GM12878 (cell line): ENCODE data around the gene TSHZ3. TPM values are rescaled to one million over a fixed set of nuclear protein-coding genes. Genes with fewer than 3 reads are reported as not detected.

Experiments used
- ATAC-seq: fragments of 200-7000 bp; cut with Tn5 transposase; 3 replicates; pipeline ENCODE4 v1.9.1; 2020; ENCODE audit warnings: mild to moderate bottlenecking, moderate library complexity
- BruUV-seq: library from RNA; stranded (reverse); fragments of 400-500 nt; replicated peaks from 2 replicates; lab custom pipeline; 2021; lab: Mats Ljungman, UMichigan
- CTCF ChIA-PET: fragments of 300-600 bp; sonication (Branson Sonifier 250); formaldehyde crosslinking; extraction: SDS; loops from one replicate; lab custom pipeline; 2021; ENCODE audit warnings: inconsistent platforms; lab: Yijun Ruan, JAX
- POLR2A ChIA-PET: fragments of 350-600 bp; formaldehyde crosslinking; extraction: SDS; loops from one replicate; lab custom pipeline; 2021; ENCODE audit warnings: inconsistent platforms; lab: Charles Lee
- RAD21 ChIA-PET: fragments of 300-600 bp; sonication (Branson Sonifier 250); formaldehyde crosslinking; loops from one replicate; lab custom pipeline; 2023; ENCODE audit warnings: antibody characterized with exemption; ENCODE audit not compliant: unreplicated experiment; lab: Charles Lee
- SMC1A ChIA-PET: fragments of 300-600 bp; sonication (Branson Sonifier 250); formaldehyde crosslinking; loops from one replicate; lab custom pipeline; 2023; ENCODE audit not compliant: unreplicated experiment, uncharacterized antibody; lab: Charles Lee
- DNase-seq: peaks from one replicate; pipeline ENCODE4 v3.0.0-alpha.2; 2011; ENCODE audit warnings: low read depth, low spot score
- FAIRE-seq: peaks from 3 replicates; lab custom pipeline; 2011; peaks lifted over from hg19 to GRCh38; lab: Jason Lieb, UNC
- H2AFZ ChIP-seq: 2 replicates; pipeline ENCODE4 v1.6.0; 2011; ENCODE audit warnings: low read depth, low read length, control low read depth; ENCODE audit not compliant: control insufficient read depth
- H3K27ac ChIP-seq: 2 replicates; pipeline ENCODE4 v1.5.1; 2011; ENCODE audit warnings: control low read depth; ENCODE audit not compliant: control insufficient read depth, insufficient read depth
- H3K27me3 ChIP-seq, 2 experiments: replicated peaks in 1 of 2; 2 replicates each; pipeline versions ENCODE4 v1.6.0 to v1.6.1; 2011; ENCODE audit warnings: low read length in 1 of 2; ENCODE audit not compliant: control insufficient read depth in 2 of 2, insufficient read depth in 2 of 2
- H3K36me3 ChIP-seq, 2 experiments: 2 replicates each; pipeline ENCODE4 v1.5.1; 2011; ENCODE audit warnings: low read length in 1 of 2; ENCODE audit not compliant: control insufficient read depth in 2 of 2, insufficient read depth in 2 of 2
- H3K4me1 ChIP-seq: 2 replicates; pipeline ENCODE4 v1.6.1; 2011; ENCODE audit warnings: mild to moderate bottlenecking, low read length, moderate library complexity, mixed read lengths; ENCODE audit not compliant: control insufficient read depth, insufficient read depth
- H3K4me2 ChIP-seq: 2 replicates; pipeline ENCODE4 v1.6.0; 2011; ENCODE audit warnings: control low read depth; ENCODE audit not compliant: control insufficient read depth, insufficient read depth
- H3K4me3 ChIP-seq: fragments of 200-600 bp; sonication (generic); 2 replicates; pipeline ENCODE4 v1.5.1; 2016
- H3K79me2 ChIP-seq: 2 replicates; pipeline ENCODE4 v1.6.0; 2011; ENCODE audit warnings: low read length; ENCODE audit not compliant: control insufficient read depth, insufficient read depth
- H3K9ac ChIP-seq: 2 replicates; pipeline ENCODE4 v1.8.0; 2011; ENCODE audit warnings: low read length, control low read depth, mixed read lengths; ENCODE audit not compliant: control insufficient read depth, insufficient read depth
- H3K9me3 ChIP-seq: replicated peaks from 3 replicates; pipeline ENCODE4 v1.5.1; 2011; ENCODE audit warnings: mild to moderate bottlenecking, low read length; ENCODE audit not compliant: control insufficient read depth, insufficient read depth
- H4K20me1 ChIP-seq: 2 replicates; pipeline ENCODE4 v1.6.0; 2011; ENCODE audit not compliant: control insufficient read depth, insufficient read depth
- BACH1 ChIP-seq: fragments of 450-650 bp; IDR thresholded peaks from 2 replicates; pipeline ENCODE4 v1.6.1; 2017; ENCODE audit warnings: mild to moderate bottlenecking, borderline replicate concordance
- EED ChIP-seq: sonication (generic); IDR thresholded peaks from 2 replicates; pipeline ENCODE4 v1.6.1; 2016; ENCODE audit warnings: antibody characterized with exemption, low read depth
- EGR1 ChIP-seq, 2 experiments: IDR thresholded peaks; 1 replicate in 1 of 2; 2 replicates in 1 of 2; pipeline ENCODE4 v1.6.1; 2011 to 2012; ENCODE audit warnings: low read depth in 2 of 2, low read length in 2 of 2, borderline replicate concordance in 1 of 2, mild to moderate bottlenecking in 1 of 2, moderate library complexity in 1 of 2
- EP300 ChIP-seq, 2 experiments: fragments of 150-350 bp in 1 of 2; IDR thresholded peaks; 2 replicates each; pipeline ENCODE4 v1.6.1; 2011 to 2012; ENCODE audit warnings: low read depth in 2 of 2, low read length in 2 of 2, borderline replicate concordance in 1 of 2, improper control_type of control experiment in 1 of 2, inconsistent platforms in 1 of 2; ENCODE audit not compliant: control insufficient read depth in 1 of 2
- EZH2 ChIP-seq: IDR thresholded peaks from 2 replicates; pipeline ENCODE4 v1.6.1; 2012; ENCODE audit warnings: low read depth, mild to moderate bottlenecking, control low read depth, inconsistent platforms, low read length, borderline replicate concordance; ENCODE audit not compliant: control insufficient read depth
- FOXM1 ChIP-seq: IDR thresholded peaks from 2 replicates; pipeline ENCODE4 v1.6.1; 2012; ENCODE audit warnings: low read depth, mild to moderate bottlenecking, inconsistent platforms, low read length, moderate library complexity
- GATAD2B ChIP-seq: fragments of 450-650 bp; conservative IDR thresholded peaks from 2 replicates; pipeline ENCODE4 v1.6.1; 2017; ENCODE audit warnings: low read depth, mild to moderate bottlenecking, moderate library complexity
- HCFC1 ChIP-seq: fragments of 150-350 bp; IDR thresholded peaks from 2 replicates; pipeline ENCODE4 v1.6.1; 2014; ENCODE audit warnings: low read length
- HDGF ChIP-seq: fragments of 450-650 bp; IDR thresholded peaks from 2 replicates; pipeline ENCODE4 v1.6.1; 2016; ENCODE audit warnings: antibody characterized with exemption
- SRF ChIP-seq, 2 experiments: IDR thresholded peaks; 2 replicates each; pipeline ENCODE4 v1.6.1; 2011; ENCODE audit warnings: low read depth in 2 of 2, low read length in 2 of 2, mild to moderate bottlenecking in 1 of 2, moderate library complexity in 1 of 2
- ZZZ3 ChIP-seq: IDR thresholded peaks from 2 replicates; pipeline ENCODE4 v1.6.1; 2011; ENCODE audit warnings: low read depth; ENCODE audit not compliant: control insufficient read depth, insufficient read length
- WGBS: methylation state at CpG from one replicate; pipeline ENCODE4 v1.1.6; 2016; ENCODE audit warnings: low lambda C conversion rate; ENCODE audit not compliant: insufficient replicate concordance, insufficient coverage; ENCODE audit errors: missing lambda C conversion rate; 5-methylcytosine and 5-hydroxymethylcytosine counted together
- in situ Hi-C: fragments of 300-500 bp; cut with MboI; formaldehyde crosslinking; loops from 9 replicates; pipeline ENCODE4 v1.14.3; 2018; ENCODE audit warnings: mixed read lengths
- intact Hi-C: fragments of 100-400 bp; cut with micrococcal nuclease; formaldehyde crosslinking; loops from one replicate; pipeline ENCODE4 v1.14.2; 2022; ENCODE audit not compliant: unreplicated experiment
- polyA plus RNA-seq, 11 experiments: library from polyadenylated mRNA; depleted of rRNA in 4 of 11; unstranded in 6 of 11; stranded (reverse) in 5 of 11; fragments of >200 nt; fragmentation: Nextera tagmentation in 4 of 11; fragmentation: Illumina TruSeq in 1 of 11; extraction: Ambion mirVana in 4 of 11; extraction: Trizol in 1 of 11; gene quantifications; 1 replicate in 1 of 11; 2 replicates in 10 of 11; pipeline versions ENCODE4 v1.2.1 to v1.2.3, GENCODE V29; 2011 to 2016; ENCODE audit warnings: inconsistent platforms in 2 of 11, missing spikeins in 2 of 11, low read depth in 1 of 11
- total RNA-seq, 4 experiments: library from RNA; depleted of rRNA in 3 of 4; stranded (reverse); fragments of >200 nt in 3 of 4; fragmentation: Illumina TruSeq in 1 of 4; extraction: Trizol in 1 of 4; gene quantifications; 2 replicates each; pipeline versions ENCODE4 v1.2.1 to v1.2.3, GENCODE V29; 2013 to 2021
- TF ChIP-seq, protein P1 (sequence below): IDR thresholded peaks from 2 replicates; pipeline ENCODE4 v1.6.1; 2011; ENCODE audit warnings: mild to moderate bottlenecking, low read depth, low read length, moderate library complexity; ENCODE audit not compliant: insufficient replicate concordance
- TF ChIP-seq, protein P2 (sequence below): IDR thresholded peaks from 2 replicates; pipeline ENCODE4 v1.6.1; 2011; ENCODE audit warnings: borderline replicate concordance, low read depth, mild to moderate bottlenecking, moderate library complexity, low read length; ENCODE audit not compliant: insufficient read depth, poor library complexity, severe bottlenecking
- TF ChIP-seq, protein P3 (sequence below): fragments of 450-650 bp; IDR thresholded peaks from 2 replicates; pipeline ENCODE4 v1.6.1; 2017; ENCODE audit warnings: borderline replicate concordance
- TF ChIP-seq, protein P4 (sequence below): IDR thresholded peaks from 2 replicates; pipeline ENCODE4 v1.6.1; 2011; ENCODE audit warnings: low read depth, low read length, improper control_type of control experiment, borderline replicate concordance

The TSHZ3 gene
- total and polyA plus RNA-seq, 10 of the 15 experiments (the other 5 are each of a cell fraction or from before 2014, with no cell fraction given): 0.23 TPM; not detected in 9

DNA sequence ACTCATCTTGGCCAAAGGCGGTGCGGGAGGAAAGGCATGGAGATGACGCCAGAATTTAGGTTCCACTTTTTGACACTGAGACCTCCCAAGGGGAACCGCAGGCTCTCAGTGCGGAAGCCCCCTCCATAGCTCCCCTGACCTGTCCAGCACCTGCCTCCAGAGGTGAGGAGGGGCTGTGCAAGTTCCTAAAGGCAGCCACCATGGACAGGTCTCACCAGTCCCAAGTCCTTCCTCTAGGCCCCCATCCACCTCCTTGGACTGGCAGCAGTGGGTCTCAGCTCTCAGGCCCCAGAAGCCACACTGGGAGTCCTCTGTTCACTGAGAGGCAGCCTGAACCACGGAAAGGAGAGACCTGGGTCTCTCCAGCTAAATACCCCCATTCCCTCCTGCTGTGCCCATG lies 31.6 kb upstream of the TSHZ3 start:
- no peak overlapping the region for H3K9ac ChIP-seq
- CTCF ChIA-PET: no interaction called here
- in situ Hi-C loops (no loop called here), intact Hi-C loops (no loop called here)
- H3K79me2 ChIP-seq: no peaks in the 10 kb centered on the region
- no peak for FAIRE-seq
- H3K36me3 ChIP-seq: no peaks in the 10 kb centered on the region
- DNase-seq: no peak
- RAD21 ChIA-PET: no interaction called here
- H3K27ac ChIP-seq: no peak overlapping the region
- ATAC-seq: no peak
- H4K20me1 ChIP-seq: no peaks in the 10 kb centered on the region
- no TSS peak for BruUV-seq
- no peaks in the 10 kb centered on the region; the same call in 2 of the 3 replicates for H3K9me3 ChIP-seq
- SMC1A ChIA-PET: no interaction called here
- TF ChIP-seq ZZZ3: no peak
- no peak for TF ChIP-seq GATAD2B
- TF ChIP-seq, protein P1, sequence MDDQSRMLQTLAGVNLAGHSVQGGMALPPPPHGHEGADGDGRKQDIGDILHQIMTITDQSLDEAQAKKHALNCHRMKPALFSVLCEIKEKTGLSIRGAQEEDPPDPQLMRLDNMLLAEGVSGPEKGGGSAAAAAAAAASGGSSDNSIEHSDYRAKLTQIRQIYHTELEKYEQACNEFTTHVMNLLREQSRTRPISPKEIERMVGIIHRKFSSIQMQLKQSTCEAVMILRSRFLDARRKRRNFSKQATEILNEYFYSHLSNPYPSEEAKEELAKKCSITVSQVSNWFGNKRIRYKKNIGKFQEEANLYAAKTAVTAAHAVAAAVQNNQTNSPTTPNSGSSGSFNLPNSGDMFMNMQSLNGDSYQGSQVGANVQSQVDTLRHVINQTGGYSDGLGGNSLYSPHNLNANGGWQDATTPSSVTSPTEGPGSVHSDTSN: no peak
- no peak for TF ChIP-seq SRF (IDR thresholded peaks at IDR 0.05; ENCODE audit: low read depth in 2 of 2, low read length in 2 of 2)
- no peak for TF ChIP-seq EZH2
- TF ChIP-seq EP300 (IDR thresholded peaks at IDR 0.05; ENCODE audit: borderline replicate concordance in 1 of 2, control insufficient read depth in 1 of 2, low read depth in 2 of 2, low read length in 2 of 2): no peak
- TF ChIP-seq EGR1 (IDR thresholded peaks at IDR 0.05; ENCODE audit: borderline replicate concordance in 1 of 2, low read depth in 2 of 2, low read length in 2 of 2): no peak
- TF ChIP-seq, protein P2, sequence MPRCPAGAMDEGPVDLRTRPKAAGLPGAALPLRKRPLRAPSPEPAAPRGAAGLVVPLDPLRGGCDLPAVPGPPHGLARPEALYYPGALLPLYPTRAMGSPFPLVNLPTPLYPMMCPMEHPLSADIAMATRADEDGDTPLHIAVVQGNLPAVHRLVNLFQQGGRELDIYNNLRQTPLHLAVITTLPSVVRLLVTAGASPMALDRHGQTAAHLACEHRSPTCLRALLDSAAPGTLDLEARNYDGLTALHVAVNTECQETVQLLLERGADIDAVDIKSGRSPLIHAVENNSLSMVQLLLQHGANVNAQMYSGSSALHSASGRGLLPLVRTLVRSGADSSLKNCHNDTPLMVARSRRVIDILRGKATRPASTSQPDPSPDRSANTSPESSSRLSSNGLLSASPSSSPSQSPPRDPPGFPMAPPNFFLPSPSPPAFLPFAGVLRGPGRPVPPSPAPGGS: no peak
- no peak for TF ChIP-seq HCFC1
- TF ChIP-seq, protein P3, sequence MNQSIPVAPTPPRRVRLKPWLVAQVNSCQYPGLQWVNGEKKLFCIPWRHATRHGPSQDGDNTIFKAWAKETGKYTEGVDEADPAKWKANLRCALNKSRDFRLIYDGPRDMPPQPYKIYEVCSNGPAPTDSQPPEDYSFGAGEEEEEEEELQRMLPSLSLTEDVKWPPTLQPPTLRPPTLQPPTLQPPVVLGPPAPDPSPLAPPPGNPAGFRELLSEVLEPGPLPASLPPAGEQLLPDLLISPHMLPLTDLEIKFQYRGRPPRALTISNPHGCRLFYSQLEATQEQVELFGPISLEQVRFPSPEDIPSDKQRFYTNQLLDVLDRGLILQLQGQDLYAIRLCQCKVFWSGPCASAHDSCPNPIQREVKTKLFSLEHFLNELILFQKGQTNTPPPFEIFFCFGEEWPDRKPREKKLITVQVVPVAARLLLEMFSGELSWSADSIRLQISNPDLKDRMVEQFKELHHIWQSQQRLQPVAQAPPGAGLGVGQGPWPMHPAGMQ: no peak
- TF ChIP-seq, protein P4, sequence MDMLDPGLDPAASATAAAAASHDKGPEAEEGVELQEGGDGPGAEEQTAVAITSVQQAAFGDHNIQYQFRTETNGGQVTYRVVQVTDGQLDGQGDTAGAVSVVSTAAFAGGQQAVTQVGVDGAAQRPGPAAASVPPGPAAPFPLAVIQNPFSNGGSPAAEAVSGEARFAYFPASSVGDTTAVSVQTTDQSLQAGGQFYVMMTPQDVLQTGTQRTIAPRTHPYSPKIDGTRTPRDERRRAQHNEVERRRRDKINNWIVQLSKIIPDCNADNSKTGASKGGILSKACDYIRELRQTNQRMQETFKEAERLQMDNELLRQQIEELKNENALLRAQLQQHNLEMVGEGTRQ: no peak
- TF ChIP-seq HDGF: no peak
- no peak for TF ChIP-seq FOXM1
- TF ChIP-seq BACH1: no peak
- no peak for TF ChIP-seq EED
- H3K4me3 ChIP-seq: no peak overlapping the region
- H2AFZ ChIP-seq: no peak overlapping the region
- POLR2A ChIA-PET: no interaction called here
- no peaks in the 10 kb centered on the region for H3K4me1 ChIP-seq
- 48% methylated on average over 6 of the region's 6 CpGs for WGBS
- no peak overlapping the region for H3K4me2 ChIP-seq
- H3K27me3 ChIP-seq: no peaks in the 10 kb centered on the region
